Fibroblast of skin of back (primary cell): ENCODE measurements around the gene ELMO3.

Source experiments
- DNase-seq: peaks from one replicate; pipeline ENCODE4 v3.0.0-alpha.2; 2013

The ELMO3 gene

DNA sequence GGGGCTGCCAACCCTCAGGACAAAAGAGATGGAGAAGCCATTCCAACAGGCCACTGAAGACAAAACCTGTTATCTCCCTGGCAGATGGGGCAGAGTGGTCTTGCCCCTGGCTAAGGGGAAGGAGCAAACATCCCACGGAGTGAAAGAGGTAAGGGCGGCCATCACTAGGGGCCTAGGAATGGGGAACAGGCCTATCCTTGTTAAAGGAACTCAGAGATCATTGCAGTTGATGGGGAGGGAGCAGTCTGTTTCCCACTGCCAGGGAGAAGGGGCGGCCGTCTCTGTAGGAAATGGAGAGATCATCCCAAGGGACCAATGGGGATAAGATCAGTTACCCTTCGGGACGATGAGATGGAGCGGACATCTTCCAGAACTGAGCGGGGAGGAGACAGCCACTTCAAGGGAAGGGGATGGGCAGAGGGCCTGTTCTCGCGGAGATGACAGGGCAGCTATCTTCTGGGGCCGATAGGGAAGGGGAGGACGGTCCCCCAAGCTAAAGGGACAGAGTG, 27.4 kb downstream of the ELMO3 start:
- DNase-seq = no peak

DNA sequence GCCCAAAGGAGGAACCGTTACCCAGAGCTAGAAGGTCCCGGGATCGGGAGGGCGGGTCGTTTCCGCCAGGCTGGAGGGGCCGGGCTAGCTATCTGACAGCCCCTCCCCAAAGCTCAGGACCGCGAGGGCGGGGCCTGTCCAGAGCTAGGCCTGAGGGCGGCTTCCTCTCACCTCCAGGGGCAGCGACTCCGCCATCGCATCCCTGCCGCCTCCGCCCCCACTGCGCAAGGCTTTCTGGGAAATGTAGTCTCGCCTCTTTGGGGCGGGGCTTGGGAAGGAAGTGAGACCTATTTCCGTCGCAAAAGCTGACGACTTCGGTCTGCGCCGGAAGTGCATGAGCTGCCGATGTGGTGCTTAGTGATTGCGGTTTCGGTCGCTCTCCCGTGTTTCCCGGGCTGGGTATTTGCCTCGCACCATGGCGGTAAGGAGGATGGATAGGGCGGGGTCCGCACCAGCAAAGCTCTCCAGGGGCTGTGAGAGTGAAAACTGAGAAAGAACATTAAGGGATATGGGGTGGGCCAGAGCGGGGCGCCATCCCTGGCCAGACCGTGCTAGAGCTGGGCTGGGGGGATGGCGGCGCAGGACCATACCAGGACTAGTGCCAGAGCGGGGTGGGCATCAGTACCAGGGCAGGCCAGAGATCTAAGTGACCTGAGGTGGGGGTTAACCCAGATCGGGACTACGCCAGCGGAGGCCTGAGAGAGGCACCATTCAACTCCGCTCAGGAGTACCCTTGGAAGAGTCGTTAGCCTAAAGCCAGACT, 28.1 kb downstream of the ELMO3 start, which contains the start of gene TMEM208:
Gene TMEM208 (plus strand): TSS at position 327 of the 763 bp plus-strand sequence. CDS start 89 bp downstream, at position 416.
- DNase-seq = peak; percentile 99

DNA sequence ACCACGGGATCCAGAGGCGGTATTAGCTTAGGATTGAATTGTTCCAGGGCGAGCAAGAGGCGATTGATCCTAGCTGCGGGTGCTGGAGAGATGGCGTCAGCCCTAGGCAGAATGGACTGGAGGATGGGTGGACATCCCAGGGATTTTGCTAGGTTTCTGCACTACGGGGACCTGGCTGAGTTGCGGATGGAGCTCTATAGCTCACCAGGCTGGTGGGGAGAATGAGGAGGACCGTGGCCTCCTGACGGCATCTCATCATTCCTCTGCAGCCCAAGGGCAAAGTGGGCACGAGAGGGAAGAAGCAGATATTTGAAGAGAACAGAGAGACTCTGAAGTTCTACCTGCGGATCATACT, 28.6 kb downstream of the ELMO3 start:
- DNase-seq = no peak

DNA sequence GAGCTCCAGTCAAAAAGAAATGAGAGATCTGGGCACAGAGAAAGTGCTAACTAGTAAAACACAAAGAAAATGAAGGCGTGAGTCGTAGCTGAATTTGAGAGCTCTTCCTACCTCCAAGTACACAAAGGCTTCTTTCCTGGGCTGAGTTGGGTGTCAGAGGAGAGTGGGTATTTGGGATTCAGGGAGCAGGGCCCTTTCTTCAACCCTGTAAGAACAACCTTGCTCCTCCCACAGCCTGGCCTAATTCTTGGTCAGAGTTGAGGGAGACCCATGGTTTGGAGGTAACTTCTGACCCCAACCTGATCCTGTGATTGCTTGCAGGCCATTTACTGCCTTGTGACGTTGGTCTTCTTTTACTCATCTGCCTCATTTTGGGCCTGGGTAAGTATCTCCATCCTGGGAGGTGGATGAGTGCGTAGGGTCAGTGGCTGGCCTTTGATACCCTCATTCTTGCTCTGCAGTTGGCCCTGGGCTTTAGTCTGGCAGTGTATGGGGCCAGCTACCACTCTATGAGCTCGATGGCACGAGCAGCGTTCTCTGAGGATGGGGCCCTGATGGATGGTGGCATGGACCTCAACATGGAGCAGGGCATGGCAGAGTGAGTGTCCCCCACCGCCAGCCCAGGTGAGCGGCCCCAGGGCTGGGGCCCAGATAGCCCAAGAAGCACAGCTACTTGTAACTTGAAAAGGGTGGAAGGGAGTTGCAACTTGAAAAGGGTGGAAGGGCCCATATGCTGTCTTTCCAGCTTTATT, 29.3 kb downstream of the ELMO3 start:
- no peak for DNase-seq

DNA sequence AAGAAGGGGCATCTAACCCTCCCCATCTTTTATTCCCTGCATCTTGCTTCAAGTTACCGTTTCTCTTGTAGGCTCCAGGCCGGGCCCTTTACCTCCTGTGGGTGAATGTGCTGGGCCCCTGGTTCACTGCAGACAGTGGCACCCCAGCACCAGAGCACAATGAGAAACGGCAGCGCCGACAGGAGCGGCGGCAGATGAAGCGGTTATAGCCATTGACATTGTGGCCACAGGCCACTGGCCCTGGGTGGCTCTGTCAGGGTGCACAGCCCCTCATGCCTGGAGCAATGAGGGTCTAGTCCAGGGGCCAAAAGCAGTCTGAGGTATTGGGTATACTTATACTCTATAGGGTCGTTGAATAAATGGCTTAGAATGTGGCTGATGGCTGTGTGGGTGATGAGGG, 30.0 kb downstream of the ELMO3 start:
- DNase-seq = no peak

DNA sequence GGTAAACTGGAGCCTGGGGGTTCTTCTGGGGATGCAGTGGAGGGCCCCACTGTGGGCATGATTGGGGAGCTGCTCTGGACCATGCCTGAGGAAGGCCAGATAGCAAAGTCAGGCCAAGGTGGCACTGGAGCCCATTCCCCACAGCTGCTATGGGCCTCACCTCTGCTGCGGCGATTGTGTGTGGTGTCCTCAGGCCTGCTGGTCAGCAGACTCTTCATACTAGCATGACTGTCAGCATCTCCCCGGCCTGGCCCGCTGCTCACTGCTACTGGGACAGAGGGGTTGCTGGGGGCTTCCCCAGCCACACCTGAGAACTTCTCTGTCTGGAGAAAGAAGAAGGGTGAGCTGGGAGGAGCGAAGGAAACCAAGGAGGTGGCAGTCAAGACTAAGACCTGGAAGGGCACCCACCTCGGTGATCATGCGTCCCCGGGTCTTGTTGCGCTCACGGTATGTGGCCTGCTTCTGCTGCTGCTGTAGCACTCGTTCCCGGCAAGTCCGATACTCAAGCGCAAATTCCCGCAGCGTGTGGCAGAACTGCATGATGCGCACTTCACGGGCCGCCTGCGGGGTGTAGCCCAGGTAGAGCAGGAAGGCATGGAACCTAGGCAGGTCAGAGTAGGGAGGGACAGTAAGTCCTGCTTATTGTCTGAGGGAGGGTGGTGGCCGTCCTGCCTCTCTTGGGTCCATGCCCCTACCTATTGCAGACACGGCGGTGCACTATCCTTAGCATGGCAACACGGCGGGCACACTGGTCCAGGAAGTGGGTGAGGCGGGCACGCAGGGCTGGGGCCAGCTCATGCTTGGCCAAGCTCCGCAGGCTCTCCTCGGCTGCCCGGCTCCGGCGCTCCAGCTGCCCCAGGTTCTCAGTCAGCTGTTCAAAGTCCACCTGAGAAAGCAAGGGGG, 31.2 kb downstream of the ELMO3 start:
- DNase-seq = no peak

DNA sequence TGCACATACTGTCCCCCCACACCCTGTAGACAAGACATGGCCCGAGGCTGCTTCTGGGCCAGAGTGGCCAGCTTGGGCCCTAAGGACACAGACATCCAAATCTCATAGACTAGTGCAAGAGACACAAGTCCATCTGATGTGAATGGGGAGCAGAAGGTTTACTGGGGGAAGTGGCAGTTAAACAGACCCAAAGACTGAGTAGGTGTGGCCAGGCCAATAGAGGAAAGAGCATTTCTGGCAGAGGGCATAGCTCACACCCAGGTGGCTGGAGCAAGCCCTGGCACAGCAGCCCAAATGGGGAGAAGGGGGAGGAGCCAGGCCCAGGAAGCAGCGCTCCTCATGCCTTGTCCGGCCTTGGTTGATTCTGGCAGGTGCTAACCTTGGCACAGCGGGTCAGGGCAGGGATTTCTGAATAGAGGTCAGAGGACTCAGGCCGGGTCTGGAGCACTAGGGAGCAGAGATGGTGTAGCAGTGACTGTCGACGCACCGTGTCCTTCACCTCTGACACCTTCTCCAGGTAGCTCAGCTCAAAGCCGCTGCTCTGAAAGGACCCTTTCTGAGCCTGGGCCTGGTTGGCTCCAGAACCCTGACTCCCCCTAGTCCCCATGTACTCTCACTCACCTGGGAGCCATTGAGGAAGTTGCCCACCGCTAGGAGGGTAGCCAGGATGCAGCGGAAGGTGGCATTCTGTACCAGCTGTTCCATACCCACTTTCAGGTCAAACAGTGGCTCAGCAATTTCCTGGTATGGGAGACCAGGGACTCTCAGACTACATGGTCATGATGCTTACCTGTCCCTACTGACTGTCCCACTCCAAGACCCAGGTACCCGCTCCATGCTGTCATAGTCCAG, 32.1 kb downstream of the ELMO3 start:
- DNase-seq = no peak

DNA sequence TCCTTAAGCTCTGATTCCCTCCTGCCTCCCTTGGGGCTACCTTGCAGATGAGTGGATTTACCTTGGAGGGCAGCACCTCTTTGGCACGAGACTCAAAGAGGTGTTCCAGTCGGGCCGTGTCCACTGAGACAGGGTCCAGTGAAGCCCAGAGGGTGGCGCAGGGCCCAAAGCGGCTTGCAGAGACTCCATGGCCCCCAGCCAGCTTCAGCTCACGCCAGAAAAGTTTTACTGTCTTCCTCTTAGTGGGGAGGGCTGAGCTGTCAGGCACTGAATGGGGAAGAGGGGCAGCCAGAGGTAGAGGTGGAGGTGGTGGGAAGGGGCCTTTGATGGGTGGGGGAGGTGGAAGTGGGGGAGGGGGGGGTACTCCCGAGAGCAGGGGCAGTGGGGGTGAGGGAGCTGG, 34.7 kb downstream of the ELMO3 start:
- DNase-seq = no peak

DNA sequence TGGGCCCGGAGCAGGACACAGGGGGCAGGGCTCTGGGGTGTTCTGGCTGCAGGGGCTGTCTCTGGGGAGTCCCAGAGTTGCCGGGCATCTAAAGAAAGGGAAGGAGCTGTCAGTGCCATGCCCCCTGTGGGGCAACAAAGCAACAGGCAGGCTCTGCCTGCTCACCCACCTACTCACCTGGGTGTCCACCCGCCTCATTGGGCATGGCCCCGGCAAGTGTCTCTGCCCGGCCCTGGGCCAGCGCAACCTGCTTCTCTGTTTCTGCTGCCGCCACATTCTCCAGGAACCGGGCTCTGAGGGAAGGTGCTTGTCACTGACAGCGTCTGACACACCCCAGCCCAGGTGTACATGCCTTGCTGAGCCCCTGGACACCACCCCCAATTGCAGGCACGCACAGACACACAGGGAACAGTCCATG, 35.3 kb downstream of the ELMO3 start:
- no peak for DNase-seq

DNA sequence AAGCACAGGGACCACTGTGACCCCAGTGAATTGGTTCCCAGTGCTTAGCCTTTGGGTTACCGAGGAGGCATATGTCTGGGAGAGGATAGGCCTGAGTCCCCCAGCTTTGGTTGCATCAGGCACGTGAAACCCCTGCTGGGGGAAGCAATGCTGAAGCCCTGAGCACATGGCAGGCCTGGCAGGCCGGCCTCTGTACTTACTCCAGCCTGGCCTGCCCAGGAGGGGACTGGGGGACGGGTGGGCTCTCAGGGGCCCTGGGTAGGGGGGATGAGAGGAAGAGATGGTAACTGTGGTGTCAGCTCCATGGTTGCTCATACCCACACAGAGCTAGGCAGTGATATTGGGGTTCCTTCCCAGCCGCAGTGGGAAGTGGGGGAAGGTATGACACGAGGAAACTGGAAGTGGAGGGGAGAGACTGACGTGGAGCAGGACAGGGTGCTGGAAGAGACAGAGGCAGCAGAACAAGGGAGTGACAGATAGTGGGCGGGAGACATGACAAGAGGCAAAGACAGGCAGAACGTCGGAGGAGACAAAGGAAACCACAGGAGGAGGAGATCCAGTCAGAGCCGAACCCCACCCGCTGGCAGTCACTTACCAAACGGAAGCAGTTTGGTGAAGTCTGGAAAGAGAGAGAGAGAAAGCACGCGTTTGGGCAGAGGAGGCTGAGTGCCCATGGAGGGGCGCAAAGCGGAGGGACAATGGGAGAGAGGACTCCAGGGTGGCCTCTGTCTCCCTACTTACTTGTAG, 37.1 kb downstream of the ELMO3 start:
- no peak for DNase-seq

DNA sequence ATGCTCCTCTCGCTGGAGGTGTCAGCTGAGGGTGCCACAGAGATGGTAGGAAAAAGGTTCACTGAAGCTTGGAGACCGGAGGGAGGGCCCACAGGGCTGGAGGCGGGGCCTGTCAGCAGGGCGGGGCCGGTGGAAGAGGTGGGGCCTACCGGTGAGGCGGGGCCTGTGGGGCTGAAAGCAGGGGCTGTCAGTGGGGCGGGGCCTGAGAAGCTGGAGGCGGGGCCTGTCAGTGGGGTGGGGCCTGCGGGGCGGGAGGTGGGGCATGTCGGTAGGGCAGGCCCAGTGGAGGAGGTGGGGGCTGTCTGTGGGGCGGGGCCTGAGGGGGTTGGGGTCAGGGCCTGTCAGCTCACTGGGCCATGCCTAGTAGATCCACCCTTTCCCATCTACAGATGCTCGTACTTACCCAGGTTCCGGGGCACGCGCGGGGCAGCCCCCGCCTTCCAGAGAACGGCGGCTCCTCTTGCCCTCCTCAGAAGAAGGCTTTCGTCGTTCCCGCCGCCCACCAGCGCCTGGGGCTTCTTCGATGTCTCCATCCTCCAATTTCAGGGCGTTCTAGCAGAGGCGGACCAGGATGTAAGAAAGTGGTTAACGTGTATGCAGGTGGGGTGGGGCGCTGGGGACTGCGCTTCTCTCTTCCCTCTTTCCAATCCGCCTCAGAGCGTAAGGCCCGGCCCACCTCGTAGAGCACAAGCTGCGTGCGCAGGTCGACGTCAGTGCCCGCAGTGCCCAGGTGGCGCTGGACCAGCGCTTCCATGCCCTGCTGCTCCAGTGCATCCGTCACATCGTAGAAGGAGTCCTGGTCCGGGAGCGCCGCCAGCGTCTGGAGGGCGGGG, 37.8 kb downstream of the ELMO3 start:
- DNase-seq = peak; percentile 59

DNA sequence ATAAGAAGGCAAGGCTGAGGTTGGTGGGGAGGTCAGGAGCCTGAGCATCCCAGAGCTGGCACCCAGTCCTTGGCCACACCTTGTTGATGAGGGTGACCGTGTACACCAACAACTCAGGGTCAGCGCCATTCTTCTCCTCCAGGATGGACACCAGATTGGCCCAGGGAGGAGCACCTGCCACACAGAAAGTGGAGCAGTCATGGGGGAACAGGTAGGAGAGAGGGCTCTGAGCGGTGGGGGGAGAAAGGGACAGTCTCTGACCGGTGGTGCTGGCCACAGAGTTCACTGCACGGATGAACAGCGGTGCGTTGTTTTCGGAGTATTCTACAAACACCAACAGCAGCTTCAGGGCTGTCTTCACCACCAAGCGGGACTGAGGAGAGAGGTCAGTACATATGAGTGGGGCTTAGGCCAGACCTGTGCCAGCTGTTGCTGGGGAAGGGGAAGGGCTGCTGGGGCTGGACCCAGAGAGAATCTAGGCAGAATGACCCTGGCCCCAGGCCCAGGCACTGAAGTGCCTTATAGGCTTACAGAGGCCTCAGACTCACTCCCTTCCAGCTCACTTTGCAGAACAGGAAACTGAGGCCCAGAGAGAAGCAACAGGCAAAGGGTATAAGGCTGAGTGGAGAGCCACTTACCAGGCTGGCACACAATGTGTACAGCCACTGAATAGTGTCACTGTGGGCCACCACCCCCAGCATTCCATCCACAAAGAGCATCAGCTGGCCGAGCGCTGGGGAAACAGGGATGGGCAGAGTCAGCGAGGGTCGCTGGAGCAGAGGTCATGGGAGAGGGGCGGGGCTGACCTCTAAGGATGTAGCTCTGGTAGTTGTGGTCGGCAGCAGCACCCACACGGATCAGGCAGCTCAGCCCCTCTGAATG, 38.7 kb downstream of the ELMO3 start:
- no peak for DNase-seq

DNA sequence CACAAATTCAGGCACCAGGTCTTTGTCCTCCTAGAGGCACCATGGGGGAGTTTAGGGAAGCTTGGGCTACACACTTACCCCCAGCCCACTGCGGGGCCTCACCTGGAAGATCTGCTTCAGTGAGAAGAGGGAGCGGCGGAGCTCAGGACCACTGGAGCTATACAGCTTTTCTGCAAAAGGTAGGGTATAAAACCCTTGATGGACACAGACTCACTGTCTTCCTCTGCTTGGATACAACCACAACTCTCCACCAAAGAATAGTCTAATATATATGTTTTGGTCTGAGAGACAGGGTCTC, 39.3 kb downstream of the ELMO3 start:
- no peak for DNase-seq

DNA sequence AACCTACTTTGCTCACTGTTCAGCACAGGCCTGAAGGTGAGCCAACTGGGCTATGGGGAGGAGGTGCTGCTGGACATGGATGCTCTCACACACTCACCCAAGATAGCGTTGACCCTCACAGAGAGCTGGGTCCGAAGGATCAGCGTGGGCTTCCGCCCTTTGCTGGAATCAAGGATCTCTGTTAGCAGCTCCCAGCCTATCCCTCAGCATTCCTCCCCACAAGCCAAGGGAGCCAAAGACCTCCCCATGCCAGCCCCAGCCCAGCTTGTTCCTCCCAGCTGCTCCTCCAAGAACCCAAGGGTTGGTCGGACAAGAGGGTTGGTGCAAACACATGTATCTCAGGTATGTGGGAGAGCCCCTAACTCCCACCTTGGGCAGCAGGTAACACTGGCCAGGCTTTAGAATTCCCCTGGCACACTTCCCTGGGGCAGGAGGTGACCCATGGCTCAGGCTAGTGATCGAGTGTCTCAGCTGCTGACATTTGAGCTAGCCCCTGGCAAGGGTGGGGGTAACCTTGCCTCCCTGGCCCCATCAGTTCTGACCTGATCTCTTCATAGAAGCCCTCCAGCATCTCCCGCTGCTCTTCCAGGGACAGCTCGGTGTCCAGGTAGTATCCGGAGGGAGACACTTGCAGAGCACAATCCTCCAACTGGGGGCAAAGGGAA, 40.0 kb downstream of the ELMO3 start:
- no peak for DNase-seq

DNA sequence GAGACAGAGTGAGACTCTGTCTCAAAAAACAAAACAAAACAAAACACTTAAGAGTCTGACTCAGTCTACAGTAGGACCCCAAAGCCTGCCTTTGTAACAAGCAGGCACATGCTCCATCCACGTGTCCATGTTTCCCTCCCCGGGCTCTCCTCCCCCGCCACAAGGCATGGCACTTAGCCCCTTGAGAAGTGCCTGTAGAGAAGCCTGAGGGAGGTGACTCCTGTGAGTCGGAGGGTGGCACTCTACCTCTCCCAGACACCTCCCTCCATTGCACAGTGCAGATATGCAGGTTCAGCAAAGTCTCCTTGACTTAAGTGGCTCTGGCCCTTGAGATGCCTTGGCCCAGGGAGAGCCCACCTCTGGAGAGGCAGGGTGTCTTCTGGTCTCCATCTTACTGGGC, 41.6 kb downstream of the ELMO3 start:
- DNase-seq = peak; percentile 87

DNA sequence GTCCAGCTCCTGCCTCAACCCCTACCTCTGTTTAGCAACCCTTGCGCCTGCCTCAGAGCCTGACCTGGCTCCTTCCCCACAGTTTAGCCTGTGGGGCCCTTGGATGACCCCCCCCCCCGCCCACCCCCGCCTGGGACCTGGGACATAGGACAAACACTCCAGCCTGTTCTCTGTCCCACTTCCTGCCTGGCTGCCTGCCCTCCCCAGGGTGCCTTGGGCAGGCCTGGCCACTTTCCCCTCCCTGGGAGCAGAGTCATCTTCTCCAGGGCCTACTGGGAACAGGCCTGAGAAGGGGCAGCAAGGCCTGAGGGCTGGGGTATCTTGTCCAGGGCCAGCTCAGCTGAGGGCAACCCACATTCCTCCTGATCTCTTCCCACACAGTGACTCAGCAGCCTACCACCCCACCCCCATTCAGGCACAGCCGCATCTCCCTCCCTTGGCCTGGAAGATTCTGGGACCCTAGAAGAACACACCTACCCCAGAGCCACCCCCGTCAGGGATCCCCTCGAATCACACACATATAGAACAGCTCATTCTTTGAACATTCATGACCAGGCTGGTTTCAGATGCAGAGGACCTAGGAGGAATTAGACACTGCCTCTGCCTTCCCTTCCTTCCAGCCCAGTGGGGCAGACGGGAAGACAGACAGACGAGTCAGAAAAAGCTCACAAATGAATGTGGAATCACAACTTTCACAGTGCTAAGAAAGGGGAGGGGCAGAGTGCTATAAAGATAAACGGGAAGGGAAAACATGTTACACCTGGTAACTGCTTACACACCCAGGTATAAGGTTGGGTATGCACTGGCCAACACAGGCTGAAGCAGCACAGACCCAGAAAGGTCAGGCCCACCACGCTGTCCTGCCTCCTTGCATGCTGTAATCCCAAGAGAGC, 42.3 kb downstream of the ELMO3 start:
- peak; percentile 96 for DNase-seq

DNA sequence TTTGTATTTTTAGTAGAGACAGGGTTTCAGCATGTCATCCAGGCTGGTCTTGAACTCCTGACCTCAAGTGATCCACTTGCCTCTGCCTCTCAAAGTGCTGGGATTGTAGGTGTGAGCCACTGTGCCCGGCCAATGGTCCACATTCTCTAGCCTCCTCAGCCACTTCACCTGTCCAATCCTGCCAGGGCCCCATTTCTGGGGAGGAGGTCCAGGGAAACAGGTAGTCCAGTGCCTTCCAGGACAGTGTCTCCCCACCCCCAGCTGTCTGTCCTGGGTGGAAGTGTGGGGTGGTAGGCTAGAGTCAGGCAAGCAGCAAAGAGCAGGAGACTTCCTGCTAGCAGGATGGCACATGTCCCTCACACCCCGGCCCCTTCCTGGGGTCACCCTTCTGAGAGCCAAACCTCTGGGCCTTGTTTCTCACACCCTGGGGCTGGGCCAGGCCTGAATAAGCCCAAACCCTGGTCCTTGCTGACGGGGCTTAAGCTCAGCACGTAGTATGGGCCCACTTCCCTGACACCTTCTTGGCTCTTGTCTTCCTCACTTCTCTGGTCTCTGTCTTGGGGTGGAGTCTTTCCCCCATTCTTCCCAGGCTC, 43.3 kb downstream of the ELMO3 start:
- DNase-seq = no peak
